ENCODE measurements around the gene NTHL1. TPM values are rescaled to one million over a fixed set of nuclear protein-coding genes. Genes with fewer than 3 reads are reported as not detected.
A peak's percentile ranks its signal among the peaks of the same experiment; 100 is the strongest.

The NTHL1 gene
- total and polyA plus RNA-seq, 9 of the 15 experiments (the other 6 are each of a cell fraction or from before 2014, with no cell fraction given) = 1.1 to 58.8 (median 17.6) TPM

- H3K4me2 ChIP-seq (ENCODE audit: insufficient read depth, low read length) = no peak overlapping the region
- CTCF ChIA-PET (ENCODE audit: low intra/inter-chr PET ratio) = interaction anchor here (0.6 kb wide), 1 partner anchor 644 kb away, joined by 3 read pairs; no protein-coding TSS in a partner anchor
- H4K20me1 ChIP-seq (replicated peaks; ENCODE audit: control insufficient read depth, insufficient read depth, low read length) = no peaks in the 10 kb centered on the region
- H3K9me1 ChIP-seq (ENCODE audit: control insufficient read depth, insufficient read depth, low read length) = no peaks in the 10 kb centered on the region
- ATAC-seq = no peak
- no peak for DNase-seq (ENCODE audit: extremely low read depth in 1 of 4, low spot score in 3 of 4)
- FAIRE-seq = no peak
- no peaks in the 10 kb centered on the region for H3K9me3 ChIP-seq (replicated peaks; ENCODE audit: control insufficient read depth, insufficient read depth, low read depth, low read length)
- no peak overlapping the region for H2AFZ ChIP-seq (ENCODE audit: low read depth, low read length)
- H3K27me3 ChIP-seq (ENCODE audit: control insufficient read depth in 2 of 2, insufficient read depth in 2 of 2, low read length in 2 of 2) = no peaks in the 10 kb centered on the region
- in situ Hi-C loops (cut with MboI) (no loop called here), intact Hi-C loops (cut with micrococcal nuclease) (no loop called here)
- H3K27ac ChIP-seq (ENCODE audit: extremely low read depth, low read depth, low read length) = no peak overlapping the region
- WGBS (ENCODE audit: insufficient coverage, low coverage, missing lambda C conversion rate) = 91% methylated on average over 18 of the region's 29 CpGs
- peaks cover 9 to 94% of the 10 kb centered on the region in 2 experiments for H3K4me1 ChIP-seq (replicated peaks in 1 of 2; ENCODE audit: control insufficient read depth in 2 of 2, insufficient read depth in 2 of 2, low read length in 2 of 2)
- H3K9ac ChIP-seq (ENCODE audit: insufficient read depth in 1 of 2, low read depth in 2 of 2, low read length in 2 of 2) = peak overlapping the region in 1 of 2 experiments; percentile 43; a peak in 1 of 4 replicates
- peak; percentile 35; the same call in 1 of the 2 replicates for TF ChIP-seq POLR2G (IDR thresholded peaks at IDR 0.05; ENCODE audit: low read depth, low read length)
- no peak for TF ChIP-seq HMGXB4 (CRISPR knock-in tag; IDR thresholded peaks at IDR 0.05)
- H3K4me3 ChIP-seq = no peak overlapping the region
- H3K79me2 ChIP-seq (ENCODE audit: control insufficient read depth, insufficient read depth, low read length) = peaks cover 8% of the 10 kb centered on the region; the same call in 1 of the 3 replicates
- no TSS peak for BruUV-seq (replicated peaks)
- H3K36me3 ChIP-seq (ENCODE audit: control insufficient read depth, insufficient read depth, low read length) = peaks cover 16% of the 10 kb centered on the region; the same call in 1 of the 3 replicates
- POLR2A ChIA-PET = interaction anchor here (0.5 to 1.6 kb wide), 6 partner anchors 9 to 117 kb away, joined by 3 to 6 read pairs (median 4); partner anchors contain the start of genes NTHL1, RPS2 and TSC2
Observed at GRCh38 chr16:2037647-2038381, 9.8 kb downstream of the NTHL1 start.

All from K562 (cell line).